Astrocyte (in vitro differentiated cells and primary cell): Measurements from ENCODE around the gene ZCWPW1. TPM values are rescaled to one million over a fixed set of nuclear protein-coding genes. Genes with fewer than 3 reads are reported as not detected.

Experiments used
- DNase-seq: peaks from one replicate; pipeline ENCODE4 v3.0.0-alpha.2; 2010; ENCODE audit warnings: low read depth
- FAIRE-seq: peaks from 2 replicates; lab custom pipeline; 2011; peaks lifted over from hg19 to GRCh38; lab: Jason Lieb, UNC
- H2AFZ ChIP-seq: 2 replicates; pipeline ENCODE4 v1.6.0; 2012; ENCODE audit warnings: low read depth, low read length, inconsistent platforms
- H3K27ac ChIP-seq: 2 replicates; pipeline ENCODE4 v1.5.1; 2011; ENCODE audit warnings: low read depth, low read length, inconsistent platforms
- H3K27me3 ChIP-seq: 2 replicates; pipeline ENCODE4 v1.6.0; 2011; ENCODE audit warnings: low read length, inconsistent platforms; ENCODE audit not compliant: insufficient read depth
- H3K36me3 ChIP-seq: 2 replicates; pipeline ENCODE4 v1.5.1; 2011; ENCODE audit warnings: low read length, inconsistent platforms; ENCODE audit not compliant: insufficient read depth
- H3K4me1 ChIP-seq: 2 replicates; pipeline ENCODE4 v1.5.1; 2011; ENCODE audit warnings: low read length, inconsistent platforms; ENCODE audit not compliant: insufficient read depth
- H3K4me2 ChIP-seq: 2 replicates; pipeline ENCODE4 v1.6.0; 2012; ENCODE audit warnings: low read length, inconsistent platforms
- H3K4me3 ChIP-seq: 2 replicates; pipeline ENCODE4 v1.5.1; 2011; ENCODE audit warnings: low read depth, mild to moderate bottlenecking, low read length, inconsistent platforms; ENCODE audit not compliant: insufficient read depth
- H3K79me2 ChIP-seq: 2 replicates; pipeline ENCODE4 v1.6.0; 2012; ENCODE audit warnings: mild to moderate bottlenecking, low read length, inconsistent platforms; ENCODE audit not compliant: insufficient read depth
- H3K9ac ChIP-seq: 2 replicates; pipeline ENCODE4 v1.6.0; 2012; ENCODE audit warnings: mild to moderate bottlenecking, low read length, inconsistent platforms
- H3K9me3 ChIP-seq: 2 replicates; pipeline ENCODE4 v1.5.1; 2012; ENCODE audit warnings: low read depth, mild to moderate bottlenecking, low read length, inconsistent platforms; ENCODE audit not compliant: insufficient read depth
- H4K20me1 ChIP-seq: 2 replicates; pipeline ENCODE4 v1.6.0; 2012; ENCODE audit warnings: low read length, inconsistent platforms; ENCODE audit not compliant: insufficient read depth
- H3K27ac Mint-ChIP-seq: one replicate; pipeline ENCODE4 v1.8.0; 2021; ENCODE audit warnings: mild to moderate bottlenecking, mixed read lengths; ENCODE audit not compliant: unreplicated experiment
- H3K27me3 Mint-ChIP-seq: one replicate; pipeline ENCODE4 v1.8.0; 2021; ENCODE audit warnings: low read depth, mixed read lengths; ENCODE audit not compliant: unreplicated experiment
- H3K36me3 Mint-ChIP-seq: one replicate; pipeline ENCODE4 v1.8.0; 2021; ENCODE audit warnings: low read depth, mixed read lengths; ENCODE audit not compliant: unreplicated experiment
- H3K4me1 Mint-ChIP-seq: one replicate; pipeline ENCODE4 v1.8.0; 2021; ENCODE audit warnings: low read depth, mixed read lengths; ENCODE audit not compliant: unreplicated experiment
- H3K4me3 Mint-ChIP-seq: one replicate; pipeline ENCODE4 v1.8.0; 2021; ENCODE audit warnings: mild to moderate bottlenecking, moderate library complexity, mixed read lengths; ENCODE audit not compliant: unreplicated experiment
- H3K9me3 Mint-ChIP-seq: one replicate; pipeline ENCODE4 v1.8.0; 2021; ENCODE audit warnings: mild to moderate bottlenecking, mixed read lengths; ENCODE audit not compliant: unreplicated experiment
- CTCF ChIP-seq: IDR thresholded peaks from 2 replicates; pipeline ENCODE4 v1.5.1; 2011; ENCODE audit warnings: low read depth, mild to moderate bottlenecking, inconsistent platforms, low read length, moderate library complexity; ENCODE audit not compliant: insufficient read depth
- EZH2 ChIP-seq: IDR thresholded peaks from 2 replicates; pipeline ENCODE4 v1.6.1; 2012; ENCODE audit warnings: mild to moderate bottlenecking, low read length, inconsistent platforms; ENCODE audit not compliant: insufficient read depth
- total RNA-seq: library from RNA; stranded (reverse); gene quantifications from 2 replicates; pipeline ENCODE4 v1.2.1, GENCODE V29; 2021

ZCWPW1 gene
- total RNA-seq, 1 donor from 2014 or later, result 2.6 TPM

- Histone ChIP-seq H3K27me3 (peaks cover 30% of the 10 kb centered on the region), H3K36me3 (no peaks in the 10 kb centered on the region), H3K79me2 (no peaks in the 10 kb centered on the region), H4K20me1 (peaks cover 3% of the 10 kb centered on the region), H3K4me1 (peaks cover 9% of the 10 kb centered on the region), H3K4me3 (no peak overlapping the region), H3K9ac (no peak overlapping the region), H3K9me3 (no peaks in the 10 kb centered on the region), H3K27ac (no peak overlapping the region), H2AFZ (no peak overlapping the region), H3K4me2 (no peak overlapping the region)
- DNase-seq (no peak), FAIRE-seq (no peak)
- Mint-ChIP-seq H3K4me1 (peaks cover 7% of the 10 kb centered on the region), H3K9me3 (peaks cover 4% of the 10 kb centered on the region), H3K27ac (no peak overlapping the region), H3K27me3 (peaks cover 36% of the 10 kb centered on the region), H3K36me3 (no peaks in the 10 kb centered on the region), H3K4me3 (no peak overlapping the region)
- TF ChIP-seq EZH2, result no peak
- TF ChIP-seq CTCF, result no peak
Observed at GRCh38 chr7:100402241-100402640, 26.3 kb downstream of the ZCWPW1 start.

- no peak for FAIRE-seq
- Histone ChIP-seq H3K9ac (no peak overlapping the region), H4K20me1 (no peaks in the 10 kb centered on the region), H2AFZ (no peak overlapping the region), H3K4me1 (peaks cover 5% of the 10 kb centered on the region), H3K27ac (no peak overlapping the region), H3K36me3 (no peaks in the 10 kb centered on the region), H3K9me3 (no peaks in the 10 kb centered on the region), H3K27me3 (peaks cover 30% of the 10 kb centered on the region), H3K79me2 (no peaks in the 10 kb centered on the region), H3K4me3 (no peak overlapping the region), H3K4me2 (no peak overlapping the region)
- Mint-ChIP-seq H3K27me3 (peaks cover 37% of the 10 kb centered on the region), H3K4me3 (no peak overlapping the region), H3K27ac (no peak overlapping the region), H3K36me3 (no peaks in the 10 kb centered on the region), H3K9me3 (peaks cover 4% of the 10 kb centered on the region), H3K4me1 (peaks cover 3% of the 10 kb centered on the region)
- TF ChIP-seq EZH2, result no peak
- no peak for TF ChIP-seq CTCF
- DNase-seq, result no peak
Observed at GRCh38 chr7:100401811-100402210, 26.7 kb downstream of the ZCWPW1 start.

- no peak for DNase-seq
- peaks cover 4% of the 10 kb centered on the region for H3K9me3 Mint-ChIP-seq
- no peak overlapping the region for H3K4me2 ChIP-seq
- no peaks in the 10 kb centered on the region for H3K9me3 ChIP-seq
- no peak overlapping the region for H2AFZ ChIP-seq
- no peak overlapping the region for H3K27ac ChIP-seq
- no peaks in the 10 kb centered on the region for H3K4me1 ChIP-seq
- H3K36me3 Mint-ChIP-seq, result no peaks in the 10 kb centered on the region
- no peak overlapping the region for H3K27ac Mint-ChIP-seq
- H3K27me3 ChIP-seq, result peaks cover 26% of the 10 kb centered on the region
- H4K20me1 ChIP-seq, result no peaks in the 10 kb centered on the region
- no peak for FAIRE-seq
- no peaks in the 10 kb centered on the region for H3K4me1 Mint-ChIP-seq
- no peak overlapping the region for H3K9ac ChIP-seq
- TF ChIP-seq CTCF (no peak), EZH2 (no peak)
- no peak overlapping the region for H3K4me3 Mint-ChIP-seq
- peaks cover 40% of the 10 kb centered on the region for H3K27me3 Mint-ChIP-seq
- H3K36me3 ChIP-seq, result no peaks in the 10 kb centered on the region
- no peak overlapping the region for H3K4me3 ChIP-seq
- H3K79me2 ChIP-seq, result no peaks in the 10 kb centered on the region
Observed at GRCh38 chr7:100400656-100401055, 27.8 kb downstream of the ZCWPW1 start.
